NCI-H2196 treated with DMSO at 0.1 percent for 48 hours (cell line): ENCODE results near the gene BAD.

Experiments used
- DNase-seq: peaks from one replicate; lab custom pipeline; 2025; ENCODE audit not compliant: unreplicated experiment; lab: John Stamatoyannopoulos, UW

The BAD gene

DNA sequence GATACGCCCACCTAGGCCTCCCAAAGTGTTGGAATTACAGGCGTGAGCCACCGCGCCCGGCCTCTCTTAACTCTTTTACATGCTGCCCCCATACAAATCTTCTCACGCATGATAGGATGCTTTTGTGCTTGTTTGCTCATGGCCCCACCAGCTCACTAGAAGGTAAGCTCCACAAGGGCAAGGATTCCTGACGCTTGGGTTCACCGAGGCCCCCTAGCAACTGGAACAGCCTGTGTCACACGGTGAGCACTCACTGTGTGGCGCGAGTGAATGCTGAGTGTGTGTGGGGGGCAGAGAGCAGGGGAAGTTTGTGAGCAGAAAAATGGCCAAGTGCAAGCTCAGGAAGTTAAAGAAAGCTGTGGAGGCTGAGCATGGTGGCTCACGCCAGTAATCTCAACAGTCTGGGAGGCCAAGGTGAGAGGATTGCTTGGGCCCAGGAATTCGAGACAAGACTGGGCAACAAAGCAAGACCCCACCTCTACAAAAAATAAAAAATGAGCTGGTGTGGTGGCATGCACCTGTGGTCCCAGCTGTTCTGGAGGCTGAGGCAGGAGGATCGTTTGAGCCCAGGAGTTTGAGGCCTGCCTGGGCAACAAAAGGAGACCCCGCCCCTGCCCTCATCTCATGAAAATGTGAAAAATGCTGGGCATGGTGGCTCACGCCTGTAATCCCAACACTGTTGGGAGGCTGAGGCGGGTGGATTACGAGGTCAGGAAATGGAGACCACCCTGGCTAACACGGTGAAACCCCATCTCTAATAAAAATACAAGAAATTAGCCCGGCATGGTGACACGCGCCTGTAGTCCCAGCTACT, 2.3 kb downstream of the BAD start:
- DNase-seq, result no peak

DNA sequence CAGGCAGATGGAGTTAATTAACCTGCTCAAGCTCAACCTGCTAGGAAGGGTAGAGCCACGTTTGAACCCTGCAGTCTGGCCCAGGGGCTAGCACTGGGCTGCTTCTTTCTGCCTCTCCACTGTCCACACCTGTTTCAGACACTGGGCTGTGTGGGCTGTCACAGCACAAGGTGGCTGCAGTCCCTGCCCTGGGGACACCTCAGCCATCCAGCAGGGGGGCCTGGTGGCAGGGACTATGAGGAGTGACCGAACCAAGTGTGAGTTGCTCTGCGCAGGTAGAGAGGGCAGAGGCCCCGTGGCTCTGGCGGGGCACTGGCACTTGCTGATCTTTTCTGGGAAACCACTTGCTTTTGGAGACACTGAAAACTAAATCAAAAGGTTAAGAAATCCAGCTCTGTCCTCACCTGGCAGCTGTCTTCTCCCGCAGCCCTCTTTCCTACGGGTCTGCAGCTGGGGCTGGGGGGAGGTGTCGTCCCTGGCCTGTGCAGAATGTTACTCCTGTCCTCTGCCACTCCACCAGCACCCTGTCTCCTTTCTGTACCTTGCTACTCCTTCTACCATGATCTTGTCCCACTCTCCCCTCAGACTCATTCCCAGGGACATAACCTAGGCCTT, 5.8 kb downstream of the BAD start:
- DNase-seq, result no peak

DNA sequence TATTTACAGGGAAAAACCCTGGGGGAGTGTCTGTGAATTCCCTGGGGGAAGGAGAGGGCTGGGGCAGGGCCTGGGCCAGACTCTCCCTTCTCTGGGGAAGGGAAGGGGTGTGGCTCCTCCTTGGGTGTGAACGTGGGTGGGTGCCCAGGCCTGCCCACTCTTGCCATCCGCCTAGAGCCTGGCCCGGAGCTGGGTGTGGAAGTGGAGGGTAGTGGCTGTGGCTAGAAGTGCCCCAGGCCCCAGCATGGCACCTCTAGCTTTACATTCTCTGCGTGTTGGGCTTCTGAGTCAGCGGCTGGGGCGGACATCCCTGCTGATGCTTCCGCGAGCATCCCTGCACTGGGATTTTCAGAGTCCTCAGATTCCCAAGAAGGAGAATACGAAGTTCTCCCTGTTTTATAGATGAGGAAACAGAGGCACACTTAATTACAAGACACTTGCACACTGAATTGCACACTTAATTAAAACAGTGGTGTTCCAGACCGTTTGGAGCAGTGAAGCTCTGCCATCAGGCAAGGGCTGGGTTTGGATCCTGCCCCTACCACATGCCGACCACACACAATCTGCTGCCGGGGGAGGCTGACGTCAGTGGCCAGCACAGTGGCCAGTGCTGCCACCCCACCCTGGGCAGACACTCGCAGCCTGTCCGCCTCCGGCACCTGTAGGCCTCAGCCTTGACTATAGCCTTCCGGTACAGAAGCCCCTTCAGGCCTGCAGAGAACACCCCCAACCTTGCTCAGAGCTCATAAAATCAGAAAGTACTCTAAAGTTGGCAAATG, 7.6 kb downstream of the BAD start:
- DNase-seq, result no peak

DNA sequence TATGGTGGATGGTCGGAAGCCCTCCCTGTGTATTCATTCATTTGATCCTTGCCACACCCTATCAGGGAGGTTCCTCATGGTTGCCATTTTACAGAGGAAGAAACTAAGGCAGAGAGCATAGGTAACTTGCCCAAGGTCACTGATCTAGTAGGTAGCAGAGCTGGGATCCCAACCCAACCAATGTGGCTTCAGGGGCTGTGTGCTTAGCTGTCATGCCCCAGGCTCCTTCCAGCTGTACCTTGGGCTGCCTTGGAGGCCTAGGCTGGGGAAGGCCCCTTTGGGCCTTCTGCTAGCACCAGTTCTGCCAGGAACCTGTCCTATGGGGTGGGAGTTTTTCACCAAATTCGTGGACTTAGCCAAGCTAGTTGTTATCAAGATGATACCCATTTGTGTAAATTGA, 8.6 kb downstream of the BAD start:
- no peak for DNase-seq

DNA sequence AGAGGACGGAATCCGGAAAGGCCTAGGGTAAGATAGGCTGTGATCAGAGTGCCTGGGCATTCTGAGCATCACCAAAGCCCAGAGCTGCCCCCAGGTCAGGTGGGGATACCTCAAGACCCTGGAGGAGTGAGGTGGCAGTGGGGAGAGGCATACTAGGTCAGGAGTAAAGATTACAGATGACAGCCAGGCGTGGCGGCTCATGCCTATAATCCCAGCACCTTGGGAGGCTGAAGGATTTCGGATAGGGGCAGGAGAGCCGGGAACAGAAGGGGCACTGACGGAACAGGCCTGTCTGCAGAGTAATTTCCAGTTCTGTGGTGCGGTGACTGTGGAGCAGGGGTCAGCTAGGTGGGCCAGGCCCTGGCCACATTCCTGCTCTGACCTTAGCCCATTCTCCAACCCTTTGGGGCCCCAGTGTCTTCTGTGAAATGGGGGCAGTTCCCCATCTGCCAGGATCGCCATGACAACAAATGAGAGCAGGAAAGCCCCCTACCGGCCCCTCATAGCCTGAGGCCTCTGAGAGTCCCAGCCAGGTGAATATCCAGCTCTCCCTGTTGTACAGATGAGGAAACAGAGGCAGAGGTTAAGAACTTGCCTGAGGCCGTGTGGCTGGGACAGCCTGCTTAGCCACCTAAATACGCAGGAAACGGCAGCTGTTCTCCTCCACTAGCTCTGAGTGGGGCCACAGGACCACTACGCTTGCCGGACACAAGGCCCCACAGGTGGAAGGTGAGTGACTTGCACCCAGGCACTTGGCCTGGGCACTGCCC, 9.2 kb downstream of the BAD start:
- DNase-seq, result no peak

DNA sequence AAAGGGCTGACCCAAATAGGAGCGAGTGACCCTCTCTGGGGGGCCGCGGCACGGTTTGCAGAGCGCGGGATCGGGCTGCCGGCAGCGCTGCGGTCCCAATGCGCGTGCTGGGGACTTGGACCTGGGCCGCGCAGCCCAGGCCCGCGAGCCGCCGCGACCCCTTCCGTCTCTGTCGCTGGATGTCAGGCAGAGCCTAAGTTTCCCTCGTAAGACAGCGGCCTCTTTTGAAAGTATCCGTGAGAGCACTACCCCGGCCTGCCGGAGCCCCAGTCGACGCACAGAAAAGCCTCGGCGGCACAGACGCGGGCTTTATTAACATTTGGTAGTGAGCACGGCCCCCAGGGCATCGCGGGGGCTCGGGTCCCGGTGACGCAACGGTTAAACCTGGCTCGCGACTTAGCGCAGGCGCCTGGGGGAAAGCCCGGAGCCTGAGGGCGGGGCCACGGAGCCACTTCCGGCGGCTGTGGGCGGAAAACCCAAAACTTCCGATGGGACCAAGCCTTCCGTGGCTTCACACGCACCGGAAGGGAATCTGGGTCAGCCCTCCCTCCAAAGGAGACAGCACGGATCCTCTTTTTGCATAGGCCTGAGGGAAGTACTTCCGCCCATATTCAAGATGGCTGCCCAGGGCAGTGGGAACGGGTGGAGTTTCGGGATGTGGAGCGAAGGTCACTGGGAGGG, 14.8 kb downstream of the BAD start:
- peak; percentile 99 for DNase-seq

DNA sequence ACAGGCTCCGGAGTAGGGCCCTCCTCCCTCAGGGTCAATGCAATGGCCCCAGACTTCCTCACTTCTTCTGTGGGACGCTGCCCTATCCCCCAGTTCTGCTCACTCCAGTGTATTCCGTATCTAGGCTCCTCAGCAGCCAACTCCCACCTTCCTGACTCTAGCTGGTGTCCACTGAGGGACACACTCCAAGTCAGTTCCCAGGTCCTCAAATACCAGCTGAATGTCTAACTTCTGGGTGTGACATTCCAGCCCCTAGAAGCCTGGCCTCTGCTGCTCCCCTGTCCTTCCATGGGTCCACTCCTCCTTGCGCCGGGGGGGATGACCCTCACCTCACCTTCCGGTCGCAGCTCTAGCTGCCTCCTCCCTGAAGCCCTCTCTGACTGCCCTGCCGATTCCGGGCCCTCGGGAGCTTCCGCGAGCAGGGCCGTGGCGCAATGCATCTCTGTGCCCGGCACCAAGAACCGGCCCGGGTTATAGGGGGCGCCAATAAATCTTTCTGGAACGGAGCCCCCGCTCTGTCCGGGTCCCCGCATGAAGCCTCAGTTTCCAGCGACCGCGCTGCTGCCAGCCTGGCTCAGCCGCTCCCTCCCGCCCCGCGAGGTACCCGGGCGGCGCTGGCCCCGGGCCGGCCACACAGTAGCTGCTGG, 15.4 kb downstream of the BAD start:
- DNase-seq, result no peak

DNA sequence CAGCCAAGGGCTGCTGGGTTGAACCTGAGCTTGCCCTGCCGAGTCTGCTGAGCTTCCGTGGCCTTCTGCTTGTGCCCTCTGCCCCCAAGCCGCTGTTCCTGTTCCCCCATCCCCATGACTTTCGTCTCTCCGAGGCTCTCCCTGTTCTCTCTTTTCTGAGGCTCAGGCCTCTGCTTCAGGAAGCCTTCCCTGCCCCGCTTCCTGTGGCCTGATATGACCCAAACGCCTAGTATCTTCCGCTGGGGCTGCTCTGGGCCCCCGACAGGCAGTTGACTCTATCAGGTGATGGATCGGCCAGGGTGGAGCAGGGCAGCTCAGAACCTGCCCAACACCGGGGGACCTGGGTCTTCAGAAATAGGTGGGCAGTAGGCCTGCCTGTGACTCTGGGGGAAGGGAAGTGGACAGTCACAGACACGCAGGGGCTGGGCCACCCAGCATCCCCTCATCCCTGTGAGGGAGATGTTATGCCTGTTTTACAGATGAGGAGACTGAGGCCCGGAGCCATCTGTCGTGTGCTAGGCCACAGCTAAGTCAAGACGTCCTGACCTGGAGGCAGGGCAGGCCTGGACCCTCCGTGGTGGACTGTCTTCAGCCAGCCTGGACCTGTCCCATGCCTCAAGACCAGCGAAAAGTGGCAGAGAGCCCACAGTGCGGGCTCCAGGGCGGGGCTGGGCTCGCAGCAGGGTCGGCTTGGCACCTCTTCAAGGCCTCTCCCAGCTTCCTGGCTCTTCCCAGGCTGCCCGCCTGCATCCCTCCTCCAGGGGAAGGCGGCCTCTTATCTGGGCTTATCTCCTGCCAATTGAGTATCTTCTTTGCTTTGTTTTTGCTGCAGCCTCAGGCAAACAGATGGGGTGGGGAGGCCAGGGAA, 16.2 kb downstream of the BAD start:
- DNase-seq, result peak; percentile 61

DNA sequence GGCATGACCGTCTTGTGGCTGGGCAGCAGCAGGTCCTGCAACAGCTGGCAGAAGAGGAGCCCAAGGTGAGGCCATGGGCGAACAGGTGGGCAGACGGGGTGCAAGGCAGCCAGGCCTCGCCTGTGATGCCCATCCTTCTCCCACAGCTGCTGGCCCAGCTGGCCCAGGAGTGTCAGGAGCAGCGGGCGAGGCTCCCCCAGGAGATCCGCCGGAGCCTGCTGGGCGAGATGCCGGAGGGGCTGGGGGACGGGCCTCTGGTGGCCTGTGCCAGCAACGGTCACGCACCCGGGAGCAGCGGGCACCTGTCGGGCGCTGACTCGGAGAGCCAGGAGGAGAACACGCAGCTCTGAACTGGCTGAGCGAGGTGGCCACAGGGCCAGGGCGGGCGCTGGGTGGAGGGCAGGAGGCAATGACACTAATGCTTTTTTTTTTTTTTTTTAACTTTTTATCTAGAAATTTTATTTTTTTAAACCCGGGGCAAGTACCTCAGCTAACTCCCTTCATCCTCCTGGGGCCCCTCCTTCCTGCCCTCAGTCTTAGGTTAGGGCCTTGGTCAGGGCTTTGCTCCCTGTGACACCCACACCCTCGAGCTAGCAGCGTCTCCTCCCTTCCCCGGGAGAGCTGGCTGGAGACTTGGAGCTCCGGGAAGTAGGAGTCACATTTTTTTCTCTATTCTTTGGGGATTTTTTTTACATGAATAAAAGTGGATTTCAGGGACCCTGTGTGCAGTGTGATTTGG, 17.1 kb downstream of the BAD start:
- no peak for DNase-seq

DNA sequence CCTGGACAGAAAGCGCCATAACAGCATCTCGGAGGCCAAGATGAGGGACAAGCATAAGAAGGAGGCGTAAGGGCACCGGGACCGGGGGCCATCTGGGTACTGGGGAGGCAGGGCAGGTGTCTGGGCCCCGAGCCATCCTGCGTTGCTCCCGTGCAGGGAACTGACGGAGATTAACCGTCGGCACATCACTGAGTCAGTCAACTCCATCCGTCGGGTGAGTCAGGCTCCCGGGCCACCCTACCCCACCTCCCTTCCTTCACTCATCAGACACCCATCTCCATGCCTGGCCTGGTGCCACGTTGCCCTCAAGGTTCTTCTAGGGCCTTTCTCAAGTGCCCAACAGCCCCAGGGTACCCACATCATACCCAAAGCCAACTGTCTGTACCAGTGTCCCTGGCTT, 18.1 kb downstream of the BAD start:
- no peak for DNase-seq

DNA sequence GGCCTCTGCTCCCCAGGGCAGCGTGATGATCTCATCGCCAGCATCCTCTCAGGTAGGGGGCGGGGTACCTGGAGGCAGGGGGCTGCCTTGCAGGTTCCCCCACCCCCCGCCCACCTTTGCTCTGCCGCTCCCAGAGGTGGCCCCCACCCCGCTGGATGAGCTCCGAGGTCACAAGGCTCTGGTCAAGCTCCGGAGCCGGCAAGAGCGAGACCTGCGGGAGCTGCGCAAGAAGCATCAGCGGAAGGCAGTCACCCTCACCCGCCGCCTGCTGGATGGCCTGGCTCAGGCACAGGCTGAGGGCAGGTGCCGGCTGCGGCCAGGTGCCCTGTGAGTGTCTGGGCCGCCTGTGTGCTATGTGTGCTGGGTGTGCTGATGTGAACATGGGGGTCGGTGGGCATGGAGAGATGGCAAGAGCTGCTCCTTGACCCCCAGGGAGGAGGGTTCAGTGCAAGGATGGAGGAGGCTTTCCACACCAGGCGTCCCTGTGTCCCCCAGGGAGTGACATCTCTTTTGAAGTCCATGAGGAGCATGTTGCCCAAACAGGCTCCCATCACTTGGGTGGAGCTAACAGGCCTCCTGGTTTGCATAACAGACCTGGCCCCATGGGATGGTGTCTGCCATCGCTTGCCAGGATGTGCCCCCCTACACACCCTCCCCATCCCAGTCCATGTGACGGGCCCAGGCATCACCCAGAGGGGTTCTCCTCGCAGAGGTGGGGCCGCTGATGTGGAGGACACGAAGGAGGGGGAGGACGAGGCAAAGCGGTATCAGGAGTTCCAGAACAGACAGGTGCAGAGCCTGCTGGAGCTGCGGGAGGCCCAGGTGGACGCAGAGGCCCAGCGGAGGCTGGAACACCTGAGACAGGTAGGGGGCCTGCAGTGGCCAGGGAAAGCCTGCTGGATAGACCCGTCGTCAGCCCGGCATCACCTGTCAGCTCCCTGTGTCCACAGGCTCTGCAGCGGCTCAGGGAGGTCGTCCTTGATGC, 19.0 kb downstream of the BAD start:
- DNase-seq, result no peak

DNA sequence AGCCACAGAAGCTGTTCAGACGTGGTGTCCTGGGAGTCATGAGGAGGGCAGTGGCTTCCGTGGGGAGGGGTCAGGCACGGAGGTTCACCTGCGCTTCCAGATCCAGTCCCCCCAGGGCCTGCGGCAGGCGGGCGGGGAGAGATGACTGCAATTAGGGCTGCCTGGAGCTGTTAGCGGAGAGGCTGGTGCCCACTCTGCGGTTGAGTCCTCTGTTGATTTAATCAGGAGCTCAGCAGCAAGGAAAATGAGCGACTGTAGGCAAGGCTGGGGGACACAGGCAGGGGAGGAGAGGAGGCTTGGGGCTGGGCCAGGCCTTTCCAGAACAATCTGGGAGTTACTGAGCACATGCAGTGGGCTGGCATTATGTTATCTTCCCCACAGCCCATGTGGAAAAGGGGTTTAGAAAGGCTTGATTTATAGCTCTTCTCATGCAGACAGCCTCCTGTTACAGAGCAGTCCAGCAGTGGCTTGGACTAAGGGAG, 20.1 kb downstream of the BAD start:
- no peak for DNase-seq

DNA sequence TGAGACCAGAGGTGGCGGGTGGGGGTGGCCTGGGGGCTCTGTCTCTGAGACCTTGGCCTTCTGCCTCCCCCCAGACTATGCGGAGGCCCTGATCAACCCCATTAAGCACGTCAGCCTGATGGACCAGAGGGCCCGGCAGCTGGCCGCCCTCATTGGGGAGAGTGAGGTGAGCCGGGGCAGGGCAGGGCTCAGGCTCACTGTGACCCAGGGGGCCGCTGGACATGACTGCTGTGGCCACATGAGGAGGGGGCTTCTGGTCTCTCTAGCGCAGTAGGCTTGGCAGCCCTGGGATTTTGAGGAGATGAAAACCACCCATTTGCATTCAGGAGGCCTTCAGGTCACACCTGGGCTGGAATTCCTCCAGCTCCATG, 20.5 kb downstream of the BAD start:
- DNase-seq, result no peak

DNA sequence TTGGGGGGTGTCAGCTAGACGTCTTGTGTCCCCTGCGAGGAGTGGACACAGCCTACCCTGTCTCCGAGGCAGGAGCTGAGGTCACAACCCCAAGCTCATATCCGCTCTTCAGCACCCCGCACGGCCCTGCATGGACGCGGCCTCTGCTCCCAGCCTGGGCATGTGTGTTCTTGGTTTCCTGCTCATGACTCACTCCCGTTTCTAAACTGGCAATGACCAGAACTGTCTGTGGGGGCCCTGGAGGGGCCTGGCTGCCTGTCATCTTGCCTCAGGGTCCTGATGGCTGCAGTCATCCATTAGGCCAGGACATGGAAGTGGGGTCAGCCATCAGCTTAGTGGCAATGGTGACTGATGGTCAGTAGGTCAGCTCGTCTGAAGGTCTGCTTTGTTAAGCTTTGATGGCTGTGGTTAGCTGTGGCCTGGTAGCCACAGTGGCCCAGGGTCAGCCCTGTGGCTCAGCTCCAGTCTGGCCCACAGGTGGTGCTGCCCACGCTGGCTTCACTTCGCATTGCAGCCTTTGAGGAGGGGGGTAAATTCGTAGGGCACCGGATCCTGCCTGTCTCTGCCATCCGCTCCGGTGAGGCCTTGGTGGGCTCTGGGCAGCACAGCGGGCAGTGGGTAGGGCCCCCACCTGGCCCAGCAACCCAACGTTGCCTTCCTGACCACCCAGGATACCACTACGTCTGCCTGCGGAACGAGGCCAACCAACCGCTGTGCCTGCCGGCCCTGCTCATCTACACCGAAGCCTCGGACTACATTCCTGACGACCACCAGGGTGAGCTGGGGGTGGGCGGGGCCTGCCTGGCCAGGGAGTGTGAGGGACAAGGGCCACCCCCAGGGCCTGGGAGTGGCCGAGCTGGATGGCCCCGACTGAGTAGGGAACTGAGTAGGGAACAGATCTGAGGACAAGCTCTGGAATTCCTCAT, 21.2 kb downstream of the BAD start:
- no peak for DNase-seq

DNA sequence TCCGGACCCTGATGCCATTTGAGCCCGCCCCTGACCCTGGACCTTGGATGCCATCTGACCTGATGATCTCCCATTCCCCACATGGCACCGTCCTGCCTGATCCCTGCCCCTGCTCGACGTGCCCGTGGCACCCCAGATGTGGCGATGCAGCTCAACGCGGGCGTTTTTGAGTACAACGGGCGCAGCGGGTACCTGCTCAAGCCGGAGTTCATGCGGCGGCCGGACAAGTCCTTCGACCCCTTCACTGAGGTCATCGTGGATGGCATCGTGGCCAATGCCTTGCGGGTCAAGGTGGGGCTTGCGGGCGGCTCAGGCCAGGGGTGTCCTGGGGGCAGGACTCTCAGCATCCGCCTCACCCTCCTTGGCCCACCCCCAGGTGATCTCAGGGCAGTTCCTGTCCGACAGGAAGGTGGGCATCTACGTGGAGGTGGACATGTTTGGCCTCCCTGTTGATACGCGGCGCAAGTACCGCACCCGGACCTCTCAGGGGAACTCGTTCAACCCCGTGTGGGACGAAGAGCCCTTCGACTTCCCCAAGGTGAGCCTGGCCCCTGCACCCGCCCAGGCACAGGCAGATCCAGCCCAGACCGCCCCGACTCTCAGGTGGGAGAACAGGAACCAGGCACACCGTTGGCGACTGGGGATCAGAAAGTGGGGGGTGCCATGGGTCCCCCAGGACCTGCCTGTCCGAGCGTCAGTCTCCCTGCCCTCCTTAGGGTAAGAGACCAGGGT, 22.0 kb downstream of the BAD start:
- no peak for DNase-seq
